HEK293 (cell line): Measurements from ENCODE around the gene CD47.

Experiments
- CTCF ChIA-PET: fragments of 350-600 bp; formaldehyde crosslinking; extraction: SDS; loops from one replicate; lab custom pipeline; 2021; ENCODE audit warnings: antibody characterized with exemption; lab: Yijun Ruan, JAX
- POLR2A ChIA-PET: fragments of 300-600 bp; formaldehyde crosslinking; extraction: SDS; loops from one replicate; lab custom pipeline; 2020; ENCODE audit warnings: antibody characterized with exemption, inconsistent platforms; lab: Yijun Ruan, JAX
- H3K27ac ChIP-seq: fragments of 200-500 bp; sonication (Bioruptor generic); 2 replicates; pipeline ENCODE4 v1.5.1; 2014; ENCODE audit warnings: low read depth, low read length, control low read depth, inconsistent platforms; ENCODE audit errors: extremely low read depth
- H3K36me3 ChIP-seq, 2 experiments: fragments of 200-500 bp in 1 of 2; sonication (Bioruptor generic) in 1 of 2; 1 replicate in 1 of 2; 2 replicates in 1 of 2; pipeline ENCODE4 v1.5.1; 2014 to 2017; ENCODE audit warnings: inconsistent platforms in 2 of 2, low read length in 2 of 2; ENCODE audit not compliant: control insufficient read depth in 2 of 2, insufficient read depth in 1 of 2
- H3K4me1 ChIP-seq: fragments of 200-500 bp; sonication (Bioruptor generic); 2 replicates; pipeline ENCODE4 v1.5.1; 2014; ENCODE audit warnings: mild to moderate bottlenecking, low read length, inconsistent platforms; ENCODE audit not compliant: control insufficient read depth, insufficient read depth
- H3K4me3 ChIP-seq: 2 replicates; pipeline ENCODE4 v1.5.1; 2011; ENCODE audit warnings: low read depth, mild to moderate bottlenecking, control low read depth, low read length, moderate library complexity
- H3K9me3 ChIP-seq: fragments of 200-500 bp; sonication (Bioruptor generic); 2 replicates; pipeline ENCODE4 v1.5.1; 2014; ENCODE audit warnings: low read depth, low read length, inconsistent platforms; ENCODE audit not compliant: control insufficient read depth, insufficient read depth
- KLF8 ChIP-seq: fragments of 450-650 bp; formaldehyde crosslinking; IDR thresholded peaks from 2 replicates; pipeline ENCODE4 v1.5.1; 2016; ENCODE audit warnings: missing biosample characterization, missing genetic modification characterization
- SCRT1 ChIP-seq: fragments of 450-650 bp; formaldehyde crosslinking; IDR thresholded peaks from 2 replicates; pipeline ENCODE4 v1.5.1; 2016; ENCODE audit warnings: missing biosample characterization, missing genetic modification characterization, borderline replicate concordance
- ZBTB1 ChIP-seq: fragments of 450-650 bp; formaldehyde crosslinking; IDR thresholded peaks from 2 replicates; pipeline ENCODE4 v1.5.1; 2016; ENCODE audit warnings: missing biosample characterization, missing genetic modification characterization
- ZBTB48 ChIP-seq: fragments of 450-650 bp; formaldehyde crosslinking; IDR thresholded peaks from 2 replicates; pipeline ENCODE4 v1.5.1; 2016; ENCODE audit warnings: missing biosample characterization, missing genetic modification characterization
- ZNF121 ChIP-seq: fragments of 450-650 bp; formaldehyde crosslinking; IDR thresholded peaks from 2 replicates; pipeline ENCODE4 v1.5.1; 2016; ENCODE audit warnings: missing biosample characterization, missing genetic modification characterization
- ZNF169 ChIP-seq: fragments of 450-650 bp; formaldehyde crosslinking; IDR thresholded peaks from 2 replicates; pipeline ENCODE4 v1.5.1; 2016; ENCODE audit warnings: missing biosample characterization, missing genetic modification characterization
- ZNF274 ChIP-seq, 2 experiments: fragments of 200-500 bp in 1 of 2; fragments of 450-650 bp in 1 of 2; sonication (Bioruptor generic) in 1 of 2; formaldehyde crosslinking in 1 of 2; IDR thresholded peaks; 2 replicates each; pipeline versions ENCODE4 v1.5.1 to v1.6.1; 2014 to 2016; ENCODE audit warnings: borderline replicate concordance in 1 of 2, inconsistent platforms in 1 of 2, low read length in 1 of 2, missing biosample characterization in 1 of 2, missing genetic modification characterization in 1 of 2
- ZNF292 ChIP-seq: fragments of 450-650 bp; formaldehyde crosslinking; IDR thresholded peaks from 2 replicates; pipeline ENCODE4 v1.5.1; 2016; ENCODE audit warnings: low read depth, missing biosample characterization, missing genetic modification characterization, borderline replicate concordance
- ZNF404 ChIP-seq: fragments of 450-650 bp; formaldehyde crosslinking; IDR thresholded peaks from 2 replicates; pipeline ENCODE4 v1.5.1; 2017; ENCODE audit warnings: missing biosample characterization, missing genetic modification characterization
- ZNF600 ChIP-seq: fragments of 450-650 bp; formaldehyde crosslinking; IDR thresholded peaks from 2 replicates; pipeline ENCODE4 v1.5.1; 2016; ENCODE audit warnings: missing biosample characterization, missing genetic modification characterization
- ZNF660 ChIP-seq: fragments of 450-650 bp; IDR thresholded peaks from 2 replicates; pipeline ENCODE4 v1.5.1; 2018; ENCODE audit warnings: missing biosample characterization, mild to moderate bottlenecking, missing genetic modification characterization
- TF ChIP-seq, protein P1 (sequence below): fragments of 450-650 bp; formaldehyde crosslinking; conservative IDR thresholded peaks from 2 replicates; pipeline ENCODE4 v1.5.1; 2016; ENCODE audit warnings: low read depth, missing biosample characterization, missing genetic modification characterization
- TF ChIP-seq, protein P2 (sequence below): fragments of 450-650 bp; formaldehyde crosslinking; IDR thresholded peaks from 2 replicates; pipeline ENCODE4 v1.5.1; 2016; ENCODE audit warnings: missing biosample characterization, missing genetic modification characterization
- TF ChIP-seq, protein P3 (sequence below): fragments of 450-650 bp; formaldehyde crosslinking; IDR thresholded peaks from 2 replicates; pipeline ENCODE4 v1.5.1; 2016; ENCODE audit warnings: missing biosample characterization, missing genetic modification characterization
- TF ChIP-seq, protein P4 (sequence below): fragments of 450-650 bp; formaldehyde crosslinking; IDR thresholded peaks from 2 replicates; pipeline ENCODE4 v1.5.1; 2016; ENCODE audit warnings: missing biosample characterization, missing genetic modification characterization
- TF ChIP-seq, protein P5 (sequence below): fragments of 450-650 bp; formaldehyde crosslinking; IDR thresholded peaks from 2 replicates; pipeline ENCODE4 v1.5.1; 2016; ENCODE audit warnings: missing biosample characterization, missing genetic modification characterization
- TF ChIP-seq, protein P6 (sequence below): fragments of 450-650 bp; formaldehyde crosslinking; IDR thresholded peaks from 2 replicates; pipeline ENCODE4 v1.5.1; 2016; ENCODE audit warnings: missing biosample characterization, missing genetic modification characterization

CD47 gene

DNA sequence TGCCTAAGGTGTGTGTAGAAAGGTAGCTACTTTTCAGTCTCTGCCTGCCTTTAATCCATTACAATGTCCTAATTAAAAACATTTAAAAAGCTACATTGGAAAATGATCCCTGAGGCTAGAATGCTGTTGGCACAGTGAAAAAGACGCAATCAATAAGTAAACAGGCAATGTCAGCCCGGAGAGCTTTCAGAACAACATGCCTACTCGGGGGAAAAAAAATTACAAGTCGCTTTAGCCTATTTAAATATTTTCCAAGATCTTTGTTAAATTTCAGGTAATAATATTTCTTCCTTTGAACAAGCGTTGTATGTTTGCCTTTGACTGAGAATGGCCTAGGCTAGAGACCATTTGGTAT lies 46.6 kb upstream of the CD47 start:
- ChIA-PET POLR2A (no interaction called here), CTCF (no interaction called here)
- H3K36me3 ChIP-seq, result no peaks in the 10 kb centered on the region
- H3K4me3 ChIP-seq, result no peak overlapping the region
- H3K27ac ChIP-seq, result no peak overlapping the region
- no peak for TF ChIP-seq ZNF404 (tag by site-specific recombination)
- TF ChIP-seq ZNF660 (tag by site-specific recombination), result no peak
- TF ChIP-seq ZNF274 (IDR thresholded peaks at IDR 0.05; ENCODE audit: low read length), result no peak
- TF ChIP-seq ZNF274 (tag by site-specific recombination; IDR thresholded peaks at IDR 0.05; ENCODE audit: borderline replicate concordance), result no peak
- no peak for TF ChIP-seq ZNF600
- no peaks in the 10 kb centered on the region for H3K4me1 ChIP-seq
- H3K9me3 ChIP-seq, result no peaks in the 10 kb centered on the region

DNA sequence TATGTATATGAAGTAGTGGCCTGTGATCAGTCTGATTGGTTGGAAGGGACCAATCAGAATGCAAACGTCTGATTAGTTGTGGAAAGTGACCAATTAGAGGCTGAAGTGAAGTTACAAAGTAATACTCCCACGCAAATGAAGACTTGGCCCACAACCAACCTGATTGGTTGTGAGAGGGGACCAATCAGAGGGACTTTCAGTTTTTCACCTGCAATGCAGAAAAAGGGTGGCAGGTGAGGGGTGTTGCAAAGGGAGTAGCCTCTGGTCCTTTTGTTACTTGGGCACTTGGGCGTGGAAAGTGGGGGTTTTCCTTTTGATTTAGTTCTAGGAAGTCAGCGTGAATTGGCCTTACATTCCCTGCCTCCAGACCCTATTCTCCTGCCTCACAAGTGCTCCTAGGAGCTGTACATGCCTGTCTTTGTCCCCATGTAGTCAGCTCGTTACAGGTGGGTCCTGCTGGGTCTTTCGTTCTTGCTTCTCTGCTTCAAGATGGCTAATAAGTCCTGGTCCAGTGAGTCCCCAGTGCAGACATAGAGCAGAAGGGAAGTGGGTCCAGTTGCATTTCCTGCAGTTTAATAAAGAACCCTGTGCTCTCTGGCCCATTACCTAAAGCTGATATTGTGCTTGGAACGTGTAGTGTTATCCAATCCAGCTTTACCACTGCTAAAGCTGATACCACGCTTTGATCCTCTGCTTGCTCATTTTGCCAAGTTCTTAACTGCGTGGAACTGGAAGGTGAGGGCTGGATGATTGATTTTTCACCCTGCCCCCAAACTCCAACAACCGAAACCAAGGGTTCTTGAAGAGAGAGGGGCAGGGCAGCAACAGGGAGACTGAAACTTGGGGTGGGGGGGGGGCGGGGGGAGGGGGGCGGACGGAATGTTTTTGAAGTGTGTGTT lies 46.0 kb upstream of the CD47 start:
- H3K4me1 ChIP-seq, result no peaks in the 10 kb centered on the region
- ChIA-PET POLR2A (no interaction called here), CTCF (no interaction called here)
- TF ChIP-seq, protein P1, sequence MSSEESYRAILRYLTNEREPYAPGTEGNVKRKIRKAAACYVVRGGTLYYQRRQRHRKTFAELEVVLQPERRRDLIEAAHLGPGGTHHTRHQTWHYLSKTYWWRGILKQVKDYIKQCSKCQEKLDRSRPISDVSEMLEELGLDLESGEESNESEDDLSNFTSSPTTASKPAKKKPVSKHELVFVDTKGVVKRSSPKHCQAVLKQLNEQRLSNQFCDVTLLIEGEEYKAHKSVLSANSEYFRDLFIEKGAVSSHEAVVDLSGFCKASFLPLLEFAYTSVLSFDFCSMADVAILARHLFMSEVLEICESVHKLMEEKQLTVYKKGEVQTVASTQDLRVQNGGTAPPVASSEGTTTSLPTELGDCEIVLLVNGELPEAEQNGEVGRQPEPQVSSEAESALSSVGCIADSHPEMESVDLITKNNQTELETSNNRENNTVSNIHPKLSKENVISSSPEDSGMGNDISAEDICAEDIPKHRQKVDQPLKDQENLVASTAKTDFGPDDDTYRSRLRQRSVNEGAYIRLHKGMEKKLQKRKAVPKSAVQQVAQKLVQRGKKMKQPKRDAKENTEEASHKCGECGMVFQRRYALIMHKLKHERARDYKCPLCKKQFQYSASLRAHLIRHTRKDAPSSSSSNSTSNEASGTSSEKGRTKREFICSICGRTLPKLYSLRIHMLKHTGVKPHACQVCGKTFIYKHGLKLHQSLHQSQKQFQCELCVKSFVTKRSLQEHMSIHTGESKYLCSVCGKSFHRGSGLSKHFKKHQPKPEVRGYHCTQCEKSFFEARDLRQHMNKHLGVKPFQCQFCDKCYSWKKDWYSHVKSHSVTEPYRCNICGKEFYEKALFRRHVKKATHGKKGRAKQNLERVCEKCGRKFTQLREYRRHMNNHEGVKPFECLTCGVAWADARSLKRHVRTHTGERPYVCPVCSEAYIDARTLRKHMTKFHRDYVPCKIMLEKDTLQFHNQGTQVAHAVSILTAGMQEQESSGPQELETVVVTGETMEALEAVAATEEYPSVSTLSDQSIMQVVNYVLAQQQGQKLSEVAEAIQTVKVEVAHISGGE (tag by site-specific recombination), result no peak
- TF ChIP-seq SCRT1 (tag by site-specific recombination), result no peak
- TF ChIP-seq, protein P2, sequence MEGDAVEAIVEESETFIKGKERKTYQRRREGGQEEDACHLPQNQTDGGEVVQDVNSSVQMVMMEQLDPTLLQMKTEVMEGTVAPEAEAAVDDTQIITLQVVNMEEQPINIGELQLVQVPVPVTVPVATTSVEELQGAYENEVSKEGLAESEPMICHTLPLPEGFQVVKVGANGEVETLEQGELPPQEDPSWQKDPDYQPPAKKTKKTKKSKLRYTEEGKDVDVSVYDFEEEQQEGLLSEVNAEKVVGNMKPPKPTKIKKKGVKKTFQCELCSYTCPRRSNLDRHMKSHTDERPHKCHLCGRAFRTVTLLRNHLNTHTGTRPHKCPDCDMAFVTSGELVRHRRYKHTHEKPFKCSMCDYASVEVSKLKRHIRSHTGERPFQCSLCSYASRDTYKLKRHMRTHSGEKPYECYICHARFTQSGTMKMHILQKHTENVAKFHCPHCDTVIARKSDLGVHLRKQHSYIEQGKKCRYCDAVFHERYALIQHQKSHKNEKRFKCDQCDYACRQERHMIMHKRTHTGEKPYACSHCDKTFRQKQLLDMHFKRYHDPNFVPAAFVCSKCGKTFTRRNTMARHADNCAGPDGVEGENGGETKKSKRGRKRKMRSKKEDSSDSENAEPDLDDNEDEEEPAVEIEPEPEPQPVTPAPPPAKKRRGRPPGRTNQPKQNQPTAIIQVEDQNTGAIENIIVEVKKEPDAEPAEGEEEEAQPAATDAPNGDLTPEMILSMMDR (tag by site-specific recombination), result no peak
- no peak overlapping the region for H3K27ac ChIP-seq
- H3K4me3 ChIP-seq, result no peak overlapping the region
- no peaks in the 10 kb centered on the region for H3K36me3 ChIP-seq
- no peaks in the 10 kb centered on the region for H3K9me3 ChIP-seq

DNA sequence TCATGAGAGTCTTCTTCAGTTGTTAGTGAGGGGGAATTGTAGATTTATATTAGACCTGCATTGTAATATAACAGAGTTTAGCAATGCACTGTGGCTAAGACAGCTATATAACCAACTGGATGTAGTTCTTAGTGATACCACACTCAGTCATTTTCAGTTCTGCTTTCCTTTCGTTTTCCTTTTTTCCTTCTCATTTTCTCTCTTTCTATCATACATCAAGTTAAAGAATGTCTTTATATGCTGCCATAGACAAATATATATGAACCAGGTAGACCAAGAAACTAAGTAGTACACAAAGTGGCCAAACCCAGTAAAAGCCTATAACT lies 43.7 kb upstream of the CD47 start:
- no peak overlapping the region for H3K27ac ChIP-seq
- no peaks in the 10 kb centered on the region for H3K9me3 ChIP-seq
- no peak overlapping the region for H3K4me3 ChIP-seq
- no peaks in the 10 kb centered on the region for H3K4me1 ChIP-seq
- CTCF ChIA-PET, result interaction anchor here (0.7 kb wide), 1 partner anchor 43 kb away, joined by 3 read pairs; no protein-coding TSS in a partner anchor
- no peaks in the 10 kb centered on the region for H3K36me3 ChIP-seq
- POLR2A ChIA-PET, result no interaction called here
- TF ChIP-seq ZBTB48 (tag by site-specific recombination) (no peak), ZBTB1 (no peak), ZNF292 (tag by site-specific recombination) (no peak), ZNF121 (tag by site-specific recombination) (no peak), ZNF169 (tag by site-specific recombination) (no peak), KLF8 (tag by site-specific recombination) (no peak)
- TF ChIP-seq, protein P3, sequence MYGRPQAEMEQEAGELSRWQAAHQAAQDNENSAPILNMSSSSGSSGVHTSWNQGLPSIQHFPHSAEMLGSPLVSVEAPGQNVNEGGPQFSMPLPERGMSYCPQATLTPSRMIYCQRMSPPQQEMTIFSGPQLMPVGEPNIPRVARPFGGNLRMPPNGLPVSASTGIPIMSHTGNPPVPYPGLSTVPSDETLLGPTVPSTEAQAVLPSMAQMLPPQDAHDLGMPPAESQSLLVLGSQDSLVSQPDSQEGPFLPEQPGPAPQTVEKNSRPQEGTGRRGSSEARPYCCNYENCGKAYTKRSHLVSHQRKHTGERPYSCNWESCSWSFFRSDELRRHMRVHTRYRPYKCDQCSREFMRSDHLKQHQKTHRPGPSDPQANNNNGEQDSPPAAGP (tag by site-specific recombination), result no peak
- TF ChIP-seq, protein P4, sequence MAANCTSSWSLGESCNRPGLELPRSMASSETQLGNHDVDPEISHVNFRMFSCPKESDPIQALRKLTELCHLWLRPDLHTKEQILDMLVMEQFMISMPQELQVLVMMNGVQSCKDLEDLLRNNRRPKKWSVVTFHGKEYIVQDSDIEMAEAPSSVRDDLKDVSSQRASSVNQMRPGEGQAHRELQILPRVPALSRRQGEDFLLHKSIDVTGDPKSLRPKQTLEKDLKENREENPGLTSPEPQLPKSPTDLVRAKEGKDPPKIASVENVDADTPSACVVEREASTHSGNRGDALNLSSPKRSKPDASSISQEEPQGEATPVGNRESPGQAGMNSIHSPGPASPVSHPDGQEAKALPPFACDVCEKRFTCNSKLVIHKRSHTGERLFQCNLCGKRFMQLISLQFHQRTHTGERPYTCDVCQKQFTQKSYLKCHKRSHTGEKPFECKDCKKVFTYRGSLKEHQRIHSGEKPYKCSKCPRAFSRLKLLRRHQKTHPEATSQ, result no peak
- TF ChIP-seq, protein P5, sequence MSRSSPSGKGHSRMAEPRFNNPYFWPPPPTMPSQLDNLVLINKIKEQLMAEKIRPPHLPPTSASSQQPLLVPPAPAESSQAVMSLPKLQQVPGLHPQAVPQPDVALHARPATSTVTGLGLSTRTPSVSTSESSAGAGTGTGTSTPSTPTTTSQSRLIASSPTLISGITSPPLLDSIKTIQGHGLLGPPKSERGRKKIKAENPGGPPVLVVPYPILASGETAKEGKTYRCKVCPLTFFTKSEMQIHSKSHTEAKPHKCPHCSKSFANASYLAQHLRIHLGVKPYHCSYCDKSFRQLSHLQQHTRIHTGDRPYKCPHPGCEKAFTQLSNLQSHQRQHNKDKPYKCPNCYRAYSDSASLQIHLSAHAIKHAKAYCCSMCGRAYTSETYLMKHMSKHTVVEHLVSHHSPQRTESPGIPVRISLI (tag by site-specific recombination), result no peak
- TF ChIP-seq, protein P6, sequence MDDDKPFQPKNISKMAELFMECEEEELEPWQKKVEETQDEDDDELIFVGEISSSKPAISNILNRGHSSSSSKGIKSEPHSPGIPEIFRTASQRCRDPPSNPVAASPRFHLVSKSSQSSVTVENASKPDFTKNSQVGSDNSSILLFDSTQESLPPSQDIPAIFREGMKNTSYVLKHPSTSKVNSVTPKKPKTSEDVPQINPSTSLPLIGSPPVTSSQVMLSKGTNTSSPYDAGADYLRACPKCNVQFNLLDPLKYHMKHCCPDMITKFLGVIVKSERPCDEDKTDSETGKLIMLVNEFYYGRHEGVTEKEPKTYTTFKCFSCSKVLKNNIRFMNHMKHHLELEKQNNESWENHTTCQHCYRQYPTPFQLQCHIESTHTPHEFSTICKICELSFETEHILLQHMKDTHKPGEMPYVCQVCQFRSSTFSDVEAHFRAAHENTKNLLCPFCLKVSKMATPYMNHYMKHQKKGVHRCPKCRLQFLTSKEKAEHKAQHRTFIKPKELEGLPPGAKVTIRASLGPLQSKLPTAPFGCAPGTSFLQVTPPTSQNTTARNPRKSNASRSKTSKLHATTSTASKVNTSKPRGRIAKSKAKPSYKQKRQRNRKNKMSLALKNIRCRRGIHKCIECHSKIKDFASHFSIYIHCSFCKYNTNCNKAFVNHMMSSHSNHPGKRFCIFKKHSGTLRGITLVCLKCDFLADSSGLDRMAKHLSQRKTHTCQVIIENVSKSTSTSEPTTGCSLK, result no peak
